Tibial nerve (tissue), 4 donors: Measurements from ENCODE around the gene CRABP2. TPM values are rescaled to one million over a fixed set of nuclear protein-coding genes. Genes with fewer than 3 reads are reported as not detected.
A peak's percentile ranks its signal among the peaks of the same experiment; 100 is the strongest.

ENCODE experiments used
- DNase-seq, 2 donors: peaks; one replicate each; pipeline ENCODE4 v3.0.0-alpha.2; 2019; ENCODE audit warnings: low spot score in 2 of 2
- H3K27ac ChIP-seq, 4 donors: fragments of 200-600 bp; sonication (generic) in 3 of 4; one replicate each; pipeline ENCODE4 v1.5.1; 2017 to 2019; ENCODE audit warnings: mild to moderate bottlenecking in 1 of 4
- H3K27me3 ChIP-seq, 2 donors: fragments of 200-600 bp; sonication (generic) in 1 of 2; one replicate each; pipeline versions ENCODE4 v1.5.1 to v1.6.0; 2017 to 2019
- H3K36me3 ChIP-seq, 3 donors: fragments of 200-600 bp; sonication (generic); one replicate each; pipeline ENCODE4 v1.5.1; 2018 to 2019
- H3K4me1 ChIP-seq, 4 donors: fragments of 200-600 bp; sonication (generic) in 3 of 4; one replicate each; pipeline ENCODE4 v1.5.1; 2017 to 2019
- H3K4me3 ChIP-seq, 4 donors: fragments of 200-600 bp; sonication (generic) in 3 of 4; one replicate each; pipeline ENCODE4 v1.5.1; 2017 to 2019; ENCODE audit warnings: mild to moderate bottlenecking in 1 of 4, moderate library complexity in 1 of 4
- H3K9me3 ChIP-seq, 4 donors: fragments of 200-600 bp; sonication (generic) in 3 of 4; one replicate each; pipeline ENCODE4 v1.5.1; 2017 to 2019
- CTCF ChIP-seq, 5 experiments: fragments of 200-600 bp in 3 of 5; fragments of 450-650 bp in 2 of 5; sonication (generic) in 3 of 5; IDR thresholded peaks; one replicate each; pipeline ENCODE4 v1.5.1; 2016 to 2019; ENCODE audit warnings: antibody characterized with exemption in 5 of 5, mild to moderate bottlenecking in 3 of 5, moderate library complexity in 2 of 5
- EP300 ChIP-seq, 2 donors: sonication (generic); formaldehyde crosslinking; IDR thresholded peaks; one replicate each; pipeline ENCODE4 v1.6.1; 2017; ENCODE audit warnings: antibody characterized with exemption in 2 of 2, mild to moderate bottlenecking in 1 of 2
- POLR2A ChIP-seq, 2 donors: fragments of 450-650 bp; IDR thresholded peaks; one replicate each; pipeline ENCODE4 v1.6.1; 2017; ENCODE audit warnings: antibody characterized with exemption in 2 of 2, mild to moderate bottlenecking in 2 of 2, moderate library complexity in 2 of 2
- WGBS, 2 donors: methylation state at CpG; one replicate each; pipeline ENCODE4 v1.1.5; 2018; 5-methylcytosine and 5-hydroxymethylcytosine counted together
- total RNA-seq, 4 donors: library from RNA; depleted of rRNA; stranded (reverse); fragments of >200 nt; gene quantifications; one replicate each; pipeline ENCODE4 v1.1.0, GENCODE V29; 2016

CRABP2 gene
- total RNA-seq, 4 donors from 2014 or later, result 3.5 to 13.2 (median 5.0) TPM

DNA sequence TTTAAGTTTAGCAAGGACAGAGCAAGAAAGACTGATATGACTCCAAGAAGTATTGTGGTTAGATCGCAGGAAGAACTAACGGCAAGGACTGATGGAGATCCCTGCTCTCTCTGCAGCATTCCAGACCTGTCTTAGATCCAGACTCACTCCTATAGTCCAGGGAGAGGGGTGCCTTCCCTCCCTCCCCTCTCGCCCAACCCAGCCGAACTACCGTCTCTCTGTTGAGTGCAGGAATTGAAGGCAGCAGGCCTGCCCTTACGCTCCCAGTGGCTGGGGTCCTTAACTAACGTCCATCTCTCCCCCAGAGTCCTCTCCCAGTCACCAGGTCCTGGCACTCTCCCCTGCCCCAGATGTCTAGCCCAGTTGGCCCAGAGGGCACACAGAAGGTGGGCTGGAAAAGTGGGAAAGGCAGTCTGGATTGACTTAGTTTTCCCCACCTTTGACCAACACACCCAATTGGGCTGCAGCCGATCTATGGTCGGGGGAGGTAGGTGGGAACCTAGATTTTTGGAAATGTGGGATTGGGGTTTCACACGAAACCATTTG is 1.1 kb downstream of the CRABP2 start:
- H3K4me1 ChIP-seq, result peaks cover 0 to 64% (median 31%) of the 10 kb centered on the region in 4 donors
- H3K9me3 ChIP-seq, result no peaks in the 10 kb centered on the region
- H3K36me3 ChIP-seq, result peaks cover 0 to 13% (median 0%) of the 10 kb centered on the region in 3 donors
- H3K4me3 ChIP-seq, result peak overlapping the region in 1 of 4 donors; percentile 54
- no peak for DNase-seq
- TF ChIP-seq POLR2A (IDR thresholded peaks at IDR 0.05), result no peak
- H3K27me3 ChIP-seq, result peaks cover 0 to 23% of the 10 kb centered on the region in 2 donors
- peak overlapping the region in 2 of 4 donors; percentile 86 to 89 for H3K27ac ChIP-seq
- WGBS, 2 donors, result 30 to 46% methylated on average over 10 of the region's 10 CpGs

DNA sequence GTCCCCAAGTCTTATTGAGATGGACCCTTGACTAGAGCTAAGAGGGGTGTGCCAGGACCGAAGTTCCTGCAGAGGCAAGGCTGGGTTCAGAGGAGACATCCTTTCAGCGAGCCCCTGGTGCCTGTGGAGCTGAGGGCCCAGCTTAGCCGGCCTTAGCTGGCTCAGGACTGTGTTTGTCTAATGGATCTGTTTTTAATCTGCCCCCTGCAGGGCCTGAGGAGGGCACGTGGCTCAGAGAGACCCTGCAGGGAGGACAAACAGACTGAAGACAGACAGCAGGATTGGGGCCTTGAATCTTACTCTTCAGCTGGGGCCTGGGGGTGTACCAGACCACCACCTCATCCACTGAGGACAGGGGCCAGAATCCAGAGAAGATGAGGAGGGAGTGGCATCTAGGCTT is 1.6 kb downstream of the CRABP2 start:
- no peak for DNase-seq
- Histone ChIP-seq H3K4me3 (no peak overlapping the region), H3K4me1 (peaks cover 0 to 59% (median 31%) of the 10 kb centered on the region in 4 donors), H3K36me3 (peaks cover 0 to 18% (median 0%) of the 10 kb centered on the region in 3 donors), H3K9me3 (no peaks in the 10 kb centered on the region), H3K27ac (peak overlapping the region in 1 of 4 donors; percentile 61), H3K27me3 (peaks cover 0 to 23% of the 10 kb centered on the region in 2 donors)
- 40 to 45% methylated on average over 4 of the region's 4 CpGs for WGBS, 2 donors
- TF ChIP-seq EP300 (IDR thresholded peaks at IDR 0.05) (no peak), CTCF (IDR thresholded peaks at IDR 0.05) (no peak), POLR2A (IDR thresholded peaks at IDR 0.05) (no peak)

DNA sequence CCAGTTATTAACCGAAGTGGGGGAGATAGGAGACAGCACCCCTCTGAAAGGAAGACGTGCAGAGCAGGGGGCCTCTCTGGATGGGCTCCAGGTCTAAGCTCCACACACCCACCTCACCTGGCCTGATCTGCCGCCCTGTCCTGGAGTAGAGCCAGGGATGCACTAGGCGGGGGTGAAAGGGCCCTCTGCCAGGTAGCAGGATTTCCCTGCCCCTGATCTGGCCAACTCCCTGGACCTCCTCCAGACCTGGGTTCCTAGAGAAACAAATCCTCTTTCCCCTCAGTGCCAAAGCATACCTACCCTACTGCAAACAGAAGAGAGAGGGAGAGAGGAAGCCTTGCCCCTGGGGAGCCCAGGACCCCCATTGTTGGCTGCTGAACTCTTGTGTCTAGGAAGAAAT is 2.0 kb downstream of the CRABP2 start:
- no peak for DNase-seq
- H3K4me3 ChIP-seq, result no peak overlapping the region
- 56 to 74% methylated on average over 4 of the region's 4 CpGs for WGBS, 2 donors
- peak overlapping the region in 1 of 4 donors; percentile 61 for H3K27ac ChIP-seq
- peaks cover 0 to 55% (median 31%) of the 10 kb centered on the region in 4 donors for H3K4me1 ChIP-seq
- no peak for TF ChIP-seq CTCF (IDR thresholded peaks at IDR 0.05)
- TF ChIP-seq POLR2A (IDR thresholded peaks at IDR 0.05), result no peak
- TF ChIP-seq EP300 (IDR thresholded peaks at IDR 0.05), result no peak
- peaks cover 0 to 21% (median 0%) of the 10 kb centered on the region in 3 donors for H3K36me3 ChIP-seq
- H3K27me3 ChIP-seq, result peaks cover 0 to 23% of the 10 kb centered on the region in 2 donors
- no peaks in the 10 kb centered on the region for H3K9me3 ChIP-seq

DNA sequence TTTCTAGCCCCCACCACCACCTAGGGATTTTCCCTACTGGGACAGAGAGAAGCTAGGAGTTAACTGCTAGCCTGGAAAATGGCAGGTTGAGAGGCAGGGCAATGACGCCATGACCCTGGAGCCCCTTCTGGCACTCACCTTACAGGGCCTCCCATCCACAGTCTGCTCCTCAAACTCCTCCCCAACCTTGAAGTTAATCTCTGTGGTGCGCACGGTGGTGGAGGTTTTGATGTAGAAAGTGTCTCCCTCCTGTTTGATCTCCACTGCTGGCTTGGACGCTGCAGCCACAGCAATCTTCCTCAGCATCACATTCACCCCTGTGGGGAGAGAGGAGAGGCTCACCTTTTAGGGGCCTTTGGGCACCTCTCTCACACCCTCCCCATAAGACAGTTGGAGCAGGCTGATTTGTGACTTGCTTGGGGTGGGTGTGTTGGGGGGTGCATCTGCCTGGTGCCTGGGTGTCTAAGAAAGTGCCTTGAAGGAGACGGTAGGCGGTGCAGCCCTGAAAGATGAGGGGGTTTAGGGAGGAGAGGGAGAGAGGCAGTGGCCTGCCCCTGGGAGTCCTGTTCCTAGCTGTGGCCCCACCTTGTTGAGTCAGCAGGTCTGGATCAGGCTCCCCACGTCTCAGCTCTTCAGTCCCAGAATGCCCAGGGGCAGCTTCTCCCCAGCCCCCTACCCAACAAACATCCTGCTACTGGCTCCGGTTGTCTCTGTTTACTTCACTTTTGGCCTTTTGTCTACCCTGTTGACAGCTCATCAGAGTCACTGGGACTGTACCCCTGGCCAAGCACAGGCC is 4.4 kb downstream of the CRABP2 start:
- H3K4me3 ChIP-seq, result no peak overlapping the region
- WGBS, 2 donors, result 68 to 72% methylated on average over 8 of the region's 8 CpGs
- peaks cover 0 to 21% (median 0%) of the 10 kb centered on the region in 3 donors for H3K36me3 ChIP-seq
- DNase-seq, result no peak
- H3K27me3 ChIP-seq, result peaks cover 0 to 31% of the 10 kb centered on the region in 2 donors
- peaks cover 0 to 30% (median 17%) of the 10 kb centered on the region in 4 donors for H3K4me1 ChIP-seq
- TF ChIP-seq POLR2A (IDR thresholded peaks at IDR 0.05) (no peak), EP300 (IDR thresholded peaks at IDR 0.05) (no peak), CTCF (IDR thresholded peaks at IDR 0.05) (no peak)
- no peaks in the 10 kb centered on the region for H3K9me3 ChIP-seq
- H3K27ac ChIP-seq, result no peak overlapping the region

DNA sequence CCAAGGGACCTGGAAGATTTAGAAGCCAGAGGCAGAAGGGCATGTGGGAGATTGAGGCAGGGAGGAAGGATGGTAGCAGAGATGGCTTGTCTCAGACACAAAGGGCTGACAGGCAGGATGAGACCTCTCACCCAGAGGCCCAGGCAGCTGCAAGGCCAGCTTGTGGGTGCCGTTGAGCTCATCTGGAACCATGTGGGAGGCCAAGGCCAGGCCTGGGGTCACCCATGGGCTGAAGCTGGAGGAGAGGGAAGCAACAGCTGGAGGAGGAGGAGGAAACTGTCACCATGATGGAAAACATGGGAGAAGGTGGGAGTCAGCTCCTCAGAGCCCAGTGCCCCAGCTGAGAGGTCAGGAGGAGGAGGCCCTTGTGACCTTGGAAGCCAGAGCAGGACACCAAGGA is 6.4 kb downstream of the CRABP2 start:
- DNase-seq, result no peak
- Histone ChIP-seq H3K9me3 (no peaks in the 10 kb centered on the region), H3K27ac (no peak overlapping the region), H3K4me1 (peaks cover 0 to 11% (median 0%) of the 10 kb centered on the region in 4 donors), H3K27me3 (peaks cover 0 to 22% of the 10 kb centered on the region in 2 donors), H3K36me3 (peaks cover 0 to 21% (median 0%) of the 10 kb centered on the region in 3 donors), H3K4me3 (no peak overlapping the region)
- TF ChIP-seq CTCF (IDR thresholded peaks at IDR 0.05), result no peak
- no peak for TF ChIP-seq EP300 (IDR thresholded peaks at IDR 0.05)
- no peak for TF ChIP-seq POLR2A (IDR thresholded peaks at IDR 0.05)
- WGBS, 2 donors, result 36% methylated on average over 1 of the region's 1 CpG; no CpG with 5 or more reads in 1 of the 2 donors
